ENCODE measurements around the gene SPOPL.
"Not testable (repeated sequence)": the region's sequence is repeated elsewhere in the genome, so short reads cannot be mapped to it uniquely, and the experiment has no call there.

SPOPL gene

GRCh38 chr2:138518860-138519259 is 17.3 kb downstream of the SPOPL start:
- no peak for DNase-seq (ENCODE audit: low read depth)
- no peak for TF ChIP-seq CTCF (IDR thresholded peaks at IDR 0.05; ENCODE audit: low read depth, low read length, missing control alignments)
- in situ Hi-C loops (cut with HindIII; ENCODE audit: low sequenced_read_pairs), result no loop called here
- no peak overlapping the region for H3K4me3 ChIP-seq (ENCODE audit: low read depth, low read length)

DNA sequence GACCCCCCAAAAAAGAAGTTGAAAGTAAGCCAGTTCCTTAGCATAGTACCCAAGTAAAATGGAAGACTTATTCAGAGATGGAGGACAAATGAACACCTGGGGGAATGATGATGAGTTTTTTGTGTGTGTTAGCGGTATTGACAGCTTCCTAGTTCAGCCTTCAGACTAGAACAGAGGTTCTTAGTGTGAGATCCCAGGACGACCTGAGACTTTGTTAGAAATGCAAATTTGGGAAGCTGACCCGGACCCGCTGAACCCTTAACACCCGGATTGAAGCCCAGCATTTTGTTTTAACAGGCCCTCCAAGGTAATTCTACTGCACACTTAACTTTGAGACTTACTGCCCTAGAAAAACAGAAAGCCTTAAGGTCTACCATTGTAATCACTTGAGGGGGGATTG is 20.3 kb downstream of the SPOPL start:
- no peak for DNase-seq (ENCODE audit: low read depth)
- TF ChIP-seq CTCF (IDR thresholded peaks at IDR 0.05; ENCODE audit: low read depth, low read length, missing control alignments), result no peak
- no peak overlapping the region for H3K4me3 ChIP-seq (ENCODE audit: low read depth, low read length)
- in situ Hi-C loops (cut with HindIII; ENCODE audit: low sequenced_read_pairs), result no loop called here

- TF ChIP-seq CTCF (IDR thresholded peaks at IDR 0.05; ENCODE audit: low read depth, low read length, missing control alignments), result no peak
- no peak overlapping the region for H3K4me3 ChIP-seq (ENCODE audit: low read depth, low read length)
Measured at GRCh38 chr2:138522556-138522955, 21.0 kb downstream of the SPOPL start.

DNA sequence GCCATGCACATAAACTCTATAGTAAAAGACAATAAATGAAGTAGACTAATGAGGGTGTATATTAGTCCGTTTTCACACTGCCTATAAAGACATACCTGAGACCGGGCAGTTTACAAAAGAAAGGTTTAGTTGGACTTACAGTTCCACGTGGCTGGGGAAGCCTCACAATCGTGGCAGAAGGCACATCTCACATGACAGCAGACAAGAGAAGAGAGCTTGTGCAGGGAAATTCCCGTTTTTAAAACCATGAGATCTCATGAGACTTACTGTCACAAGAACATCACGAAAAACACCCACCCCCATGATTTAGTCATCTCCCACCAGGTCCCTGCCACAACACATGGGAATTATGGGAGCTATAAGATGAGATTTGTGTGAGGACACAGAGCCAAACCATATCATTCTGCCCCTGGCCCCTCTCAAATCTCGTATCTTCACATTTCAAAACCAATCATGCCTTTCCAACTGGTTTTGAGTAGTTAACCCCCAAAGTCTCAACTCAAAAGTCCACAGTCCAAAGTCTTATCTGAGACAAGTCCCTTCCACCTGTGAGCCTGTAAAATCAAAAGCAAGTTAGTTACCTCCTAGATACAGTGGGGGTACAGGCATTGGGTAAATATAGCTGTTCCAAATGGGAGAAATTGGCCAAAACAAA is 21.6 kb downstream of the SPOPL start:
- DNase-seq (ENCODE audit: low read depth); H3K4me3 ChIP-seq (ENCODE audit: low read depth, low read length); in situ Hi-C loops (cut with HindIII; ENCODE audit: low sequenced_read_pairs): not testable (repeated sequence)

More at GRCh38 chr2:138522556-138522955, 21.0 kb downstream of the SPOPL start:
- in situ Hi-C loops (cut with HindIII; ENCODE audit: low sequenced_read_pairs), result no loop called here
- no peak for DNase-seq (ENCODE audit: low read depth)

- in situ Hi-C loops (cut with HindIII; ENCODE audit: low sequenced_read_pairs); DNase-seq (ENCODE audit: low read depth); H3K4me3 ChIP-seq (ENCODE audit: low read depth, low read length): not testable (repeated sequence)
Measured at GRCh38 chr2:138523673-138524042, 22.1 kb downstream of the SPOPL start.

DNA sequence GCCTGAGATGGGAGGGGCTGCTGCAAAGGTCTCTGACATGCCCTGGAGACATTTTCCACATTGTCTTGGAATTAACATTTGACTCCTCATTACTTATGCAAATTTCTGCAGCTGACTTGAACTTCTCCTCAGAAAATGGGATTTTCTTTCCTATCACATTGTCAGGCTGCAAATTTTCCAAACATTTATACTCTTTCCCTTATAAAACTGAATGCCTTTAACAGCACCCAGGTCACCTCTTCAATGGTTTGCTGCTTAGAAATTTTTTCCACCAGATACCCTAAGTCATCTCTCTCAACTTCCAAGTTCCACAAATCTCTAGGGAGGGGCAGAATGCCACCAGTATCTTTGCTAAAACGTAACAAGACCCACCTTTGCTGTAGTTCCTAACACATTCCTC is 22.8 kb downstream of the SPOPL start:
- H3K4me3 ChIP-seq (ENCODE audit: low read depth, low read length); in situ Hi-C loops (cut with HindIII; ENCODE audit: low sequenced_read_pairs); DNase-seq (ENCODE audit: low read depth): not testable (repeated sequence)

GRCh38 chr2:138531913-138532312 is 30.3 kb downstream of the SPOPL start:
- DNase-seq (ENCODE audit: low read depth), result no peak
- in situ Hi-C loops (cut with HindIII; ENCODE audit: low sequenced_read_pairs), result no loop called here
- TF ChIP-seq CTCF (IDR thresholded peaks at IDR 0.05; ENCODE audit: low read depth, low read length, missing control alignments), result no peak
- H3K4me3 ChIP-seq (ENCODE audit: low read depth, low read length), result no peak overlapping the region

DNA sequence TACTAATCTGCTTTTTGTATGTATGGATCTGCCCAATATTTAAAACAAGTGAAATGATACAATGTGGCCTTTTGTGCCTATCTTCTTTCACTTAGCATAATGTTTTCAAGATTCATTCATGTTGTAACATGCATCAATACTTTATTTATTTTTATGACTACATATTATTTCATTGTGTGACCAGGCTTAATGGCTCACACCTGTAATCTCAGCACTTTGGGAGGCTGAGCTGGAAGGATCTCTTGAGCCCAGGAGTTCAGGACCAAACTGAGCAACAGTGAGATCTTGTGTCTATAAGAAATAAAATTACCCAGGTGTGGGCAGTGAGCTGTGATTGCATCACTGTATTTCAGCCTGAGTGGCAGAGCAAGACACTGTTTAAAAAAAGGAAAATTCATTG is 33.2 kb downstream of the SPOPL start:
- TF ChIP-seq CTCF (IDR thresholded peaks at IDR 0.05; ENCODE audit: low read depth, low read length, missing control alignments), result no peak
- DNase-seq (ENCODE audit: low read depth), result no peak
- in situ Hi-C loops (cut with HindIII; ENCODE audit: low sequenced_read_pairs), result no loop called here
- H3K4me3 ChIP-seq (ENCODE audit: low read depth, low read length), result no peak overlapping the region
